Hepatocyte (in vitro differentiated cells): ENCODE results near the gene KIAA1614.

Source experiments
- EZH2 ChIP-seq: fragments of 200-600 bp; sonication (generic); IDR thresholded peaks from 2 replicates; pipeline ENCODE4 v1.6.1; 2016; ENCODE audit warnings: antibody characterized with exemption, mild to moderate bottlenecking, borderline replicate concordance
- TF ChIP-seq, protein P1 (sequence below): fragments of 200-600 bp; sonication (generic); IDR thresholded peaks from 2 replicates; pipeline ENCODE4 v1.5.1; 2016; ENCODE audit warnings: antibody characterized with exemption, mild to moderate bottlenecking; ENCODE audit not compliant: poor library complexity

DNA sequence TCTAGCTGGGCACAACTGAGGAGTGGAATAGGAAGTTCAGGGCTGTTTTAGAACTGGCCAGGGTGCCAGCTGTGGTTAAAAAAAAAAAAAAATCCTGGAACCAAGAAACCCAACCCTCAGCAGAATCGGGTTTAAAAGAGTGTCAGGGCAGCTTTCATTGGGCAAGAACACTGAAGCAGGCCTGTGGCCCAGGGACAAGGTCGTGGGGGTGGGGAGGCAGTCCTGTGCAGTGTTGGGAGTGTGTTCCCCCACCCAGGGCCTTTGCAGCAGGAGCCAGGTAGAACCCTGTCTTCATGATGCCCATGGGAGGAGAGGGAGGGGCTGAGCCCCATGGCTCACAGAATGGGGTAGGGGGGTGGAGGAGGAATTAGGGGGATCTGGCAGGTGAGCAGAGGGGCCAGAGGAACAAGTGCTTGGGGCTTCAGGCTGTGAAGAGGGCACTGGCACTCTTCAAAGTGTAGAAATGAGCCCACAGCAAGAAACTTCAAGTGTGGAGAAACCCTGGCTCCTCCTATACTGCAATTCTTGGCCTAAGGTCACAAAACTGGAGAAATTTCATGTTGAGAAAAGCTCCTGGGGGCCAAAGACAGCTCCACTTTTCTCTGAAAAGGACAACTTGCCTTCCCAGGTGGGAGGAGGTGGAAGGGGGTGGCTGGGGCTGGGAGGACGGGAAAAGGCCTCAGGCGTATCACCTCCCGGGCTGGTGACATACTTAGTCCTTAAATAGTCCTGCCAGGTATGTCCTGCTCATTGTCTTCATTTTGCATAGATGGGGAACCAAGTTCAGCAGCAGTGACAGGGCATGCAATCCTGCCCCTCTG lies 39.3 kb downstream of the KIAA1614 start:
- TF ChIP-seq, protein P1, sequence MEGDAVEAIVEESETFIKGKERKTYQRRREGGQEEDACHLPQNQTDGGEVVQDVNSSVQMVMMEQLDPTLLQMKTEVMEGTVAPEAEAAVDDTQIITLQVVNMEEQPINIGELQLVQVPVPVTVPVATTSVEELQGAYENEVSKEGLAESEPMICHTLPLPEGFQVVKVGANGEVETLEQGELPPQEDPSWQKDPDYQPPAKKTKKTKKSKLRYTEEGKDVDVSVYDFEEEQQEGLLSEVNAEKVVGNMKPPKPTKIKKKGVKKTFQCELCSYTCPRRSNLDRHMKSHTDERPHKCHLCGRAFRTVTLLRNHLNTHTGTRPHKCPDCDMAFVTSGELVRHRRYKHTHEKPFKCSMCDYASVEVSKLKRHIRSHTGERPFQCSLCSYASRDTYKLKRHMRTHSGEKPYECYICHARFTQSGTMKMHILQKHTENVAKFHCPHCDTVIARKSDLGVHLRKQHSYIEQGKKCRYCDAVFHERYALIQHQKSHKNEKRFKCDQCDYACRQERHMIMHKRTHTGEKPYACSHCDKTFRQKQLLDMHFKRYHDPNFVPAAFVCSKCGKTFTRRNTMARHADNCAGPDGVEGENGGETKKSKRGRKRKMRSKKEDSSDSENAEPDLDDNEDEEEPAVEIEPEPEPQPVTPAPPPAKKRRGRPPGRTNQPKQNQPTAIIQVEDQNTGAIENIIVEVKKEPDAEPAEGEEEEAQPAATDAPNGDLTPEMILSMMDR = no peak
- no peak for TF ChIP-seq EZH2
